SHP77 treated with DMSO at 0.1 percent for 48 hours (cell line): Measurements from ENCODE around the gene WDTC1.

Experiments used
- DNase-seq: peaks from one replicate; lab custom pipeline; 2025; lab: John Stamatoyannopoulos, UW

The WDTC1 gene

GRCh38 chr1:27356277-27356618 is 121.8 kb downstream of the WDTC1 start:
- DNase-seq = no peak

- no peak for DNase-seq
Observed at GRCh38 chr1:27356619-27357280, 122.3 kb downstream of the WDTC1 start.

- peak; percentile 32 for DNase-seq
Observed at GRCh38 chr1:27357281-27358037, 123.0 kb downstream of the WDTC1 start.
